Endometrial microvascular endothelial cells (primary cell): ENCODE measurements around the gene KIF7. TPM values are rescaled to one million over a fixed set of nuclear protein-coding genes. Genes with fewer than 3 reads are reported as not detected.
"Not testable (repeated sequence)": the region's sequence is repeated elsewhere in the genome, so short reads cannot be mapped to it uniquely, and the experiment has no call there.

Experiments
- in situ Hi-C: cut with HindIII; loops from 2 replicates; pipeline ENCODE4 v1.10.0; 2017; ENCODE audit warnings: low sequenced_read_pairs, low pct_unique_long_range_greater_than_20kb; ENCODE audit errors: inconsistent ontology term
- total RNA-seq: library from RNA; depleted of rRNA; stranded (reverse); fragments of >200 nt; gene quantifications from one replicate; pipeline ENCODE4 v1.2.3, GENCODE V29; 2015; ENCODE audit errors: inconsistent ontology term

Gene KIF7
- total RNA-seq, 1 donor from 2014 or later, result 5.9 TPM

- in situ Hi-C loops, result no loop called here
These were observed 26.2 kb downstream of the KIF7 start for GRCh38 chr15:89628806-89629715.

GRCh38 chr15:89628301-89628700, 27.0 kb downstream of the KIF7 start:
- in situ Hi-C loops, result no loop called here

- in situ Hi-C loops, result no loop called here
These were observed 27.9 kb downstream of the KIF7 start for GRCh38 chr15:89627256-89627970.

- in situ Hi-C loops, result no loop called here
These were observed 29.6 kb downstream of the KIF7 start for GRCh38 chr15:89625716-89626115.

GRCh38 chr15:89623165-89623564, 32.1 kb downstream of the KIF7 start:
- in situ Hi-C loops, result no loop called here

GRCh38 chr15:89621547-89621946, 33.7 kb downstream of the KIF7 start:
- in situ Hi-C loops, result no loop called here

- in situ Hi-C loops, result no loop called here
These were observed 39.0 kb downstream of the KIF7 start for GRCh38 chr15:89616228-89616627.

GRCh38 chr15:89615135-89615534, 40.1 kb downstream of the KIF7 start:
- in situ Hi-C loops, result no loop called here

GRCh38 chr15:89614164-89614563, 41.1 kb downstream of the KIF7 start:
- in situ Hi-C loops, result no loop called here

GRCh38 chr15:89613031-89613430, 42.2 kb downstream of the KIF7 start:
- in situ Hi-C loops, result no loop called here

- in situ Hi-C loops, result no loop called here
These were observed 44.0 kb downstream of the KIF7 start for GRCh38 chr15:89611317-89611716.

GRCh38 chr15:89599021-89599420, 56.2 kb downstream of the KIF7 start:
- in situ Hi-C loops, result no loop called here

GRCh38 chr15:89593018-89593417, 62.2 kb downstream of the KIF7 start:
- in situ Hi-C loops, result no loop called here

- in situ Hi-C loops, result no loop called here
These were observed 63.4 kb downstream of the KIF7 start for GRCh38 chr15:89591834-89592233.

GRCh38 chr15:89587955-89588354, 67.3 kb downstream of the KIF7 start:
- in situ Hi-C loops, result no loop called here

- in situ Hi-C loops, result no loop called here
These were observed 68.6 kb downstream of the KIF7 start for GRCh38 chr15:89586651-89587050.

- in situ Hi-C loops, result not testable (repeated sequence)
These were observed 74.5 kb downstream of the KIF7 start for GRCh38 chr15:89580747-89581146.

GRCh38 chr15:89578146-89578545, 77.1 kb downstream of the KIF7 start:
- in situ Hi-C loops, result no loop called here
